ENCODE data around the gene CNKSR1.

DNA sequence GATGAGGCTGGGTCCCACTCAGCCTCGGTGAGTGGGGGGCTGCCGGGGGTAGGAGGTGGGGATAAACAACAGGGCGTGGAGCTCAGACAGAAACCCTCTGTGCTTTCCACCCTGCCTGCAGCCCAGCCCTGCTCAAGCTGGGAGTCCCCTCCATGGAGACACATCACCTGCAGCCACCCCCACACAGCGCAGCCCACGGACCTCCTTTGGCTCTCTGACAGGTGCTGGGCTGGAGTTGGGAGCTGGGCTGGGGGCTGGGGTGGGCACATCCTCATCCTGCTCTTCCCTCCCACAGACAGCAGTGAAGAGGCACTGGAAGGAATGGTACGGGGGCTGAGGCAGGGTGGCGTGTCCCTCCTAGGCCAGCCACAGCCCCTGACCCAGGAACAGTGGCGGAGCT lies 11.2 kb downstream of the CNKSR1 start:
- TF ChIP-seq POLR2AphosphoS5 (IDR thresholded peaks at IDR 0.05) = no peak
- TF ChIP-seq CTCF (IDR thresholded peaks at IDR 0.05 in 8 of 11, conservative IDR thresholded peaks at IDR 0.05 in 3 of 11) = no peak
